Neutrophil (primary cell): ENCODE data around the gene PNLIPRP1.

ENCODE experiments used
- H3K27ac ChIP-seq: fragments of 200-600 bp; sonication (generic); 2 replicates; pipeline ENCODE4 v1.5.1; 2016; ENCODE audit warnings: mild to moderate bottlenecking, moderate library complexity
- H3K27me3 ChIP-seq: fragments of 200-600 bp; sonication (generic); 2 replicates; pipeline ENCODE4 v1.6.0; 2016; ENCODE audit warnings: mild to moderate bottlenecking
- H3K36me3 ChIP-seq: fragments of 200-600 bp; sonication (generic); 2 replicates; pipeline ENCODE4 v1.5.1; 2017
- H3K4me1 ChIP-seq, 2 experiments: fragments of 200-600 bp in 1 of 2; sonication (generic) in 1 of 2; 1 replicate in 1 of 2; 2 replicates in 1 of 2; pipeline versions ENCODE4 v1.5.1 to v1.6.1; 2013 to 2016; ENCODE audit warnings: low read depth in 1 of 2, low read length in 1 of 2, mild to moderate bottlenecking in 1 of 2, moderate library complexity in 1 of 2; ENCODE audit not compliant: control insufficient read depth in 1 of 2, insufficient read depth in 1 of 2
- H3K4me3 ChIP-seq, 2 experiments: fragments of 200-600 bp in 1 of 2; sonication (generic) in 1 of 2; 1 replicate in 1 of 2; 2 replicates in 1 of 2; pipeline ENCODE4 v1.5.1; 2013 to 2016; ENCODE audit warnings: low read depth in 1 of 2, low read length in 1 of 2, mild to moderate bottlenecking in 1 of 2, moderate library complexity in 1 of 2
- H3K9me3 ChIP-seq: fragments of 200-600 bp; sonication (generic); 2 replicates; pipeline ENCODE4 v1.5.1; 2016
- CTCF ChIP-seq: fragments of 200-600 bp; sonication (generic); IDR thresholded peaks from 2 replicates; pipeline ENCODE4 v1.5.1; 2016; ENCODE audit warnings: antibody characterized with exemption

The PNLIPRP1 gene

GRCh38 chr10:116632596-116633215, 41.9 kb downstream of the PNLIPRP1 start:
- Histone ChIP-seq H3K9me3 (no peaks in the 10 kb centered on the region), H3K4me3 (no peak overlapping the region), H3K27me3 (peaks cover 23% of the 10 kb centered on the region), H3K4me1 (no peaks in the 10 kb centered on the region), H3K27ac (no peak overlapping the region), H3K36me3 (no peaks in the 10 kb centered on the region)
- no peak for TF ChIP-seq CTCF

- H3K27me3 ChIP-seq, result peaks cover 18% of the 10 kb centered on the region
- no peaks in the 10 kb centered on the region for H3K4me1 ChIP-seq
- TF ChIP-seq CTCF, result no peak
- H3K27ac ChIP-seq, result no peak overlapping the region
- H3K9me3 ChIP-seq, result no peaks in the 10 kb centered on the region
- H3K4me3 ChIP-seq, result no peak overlapping the region
- no peaks in the 10 kb centered on the region for H3K36me3 ChIP-seq
Observed at GRCh38 chr10:116633216-116633600, 42.4 kb downstream of the PNLIPRP1 start.

GRCh38 chr10:116634126-116634975, 43.6 kb downstream of the PNLIPRP1 start:
- Histone ChIP-seq H3K4me1 (no peaks in the 10 kb centered on the region), H3K27me3 (peaks cover 8% of the 10 kb centered on the region), H3K36me3 (no peaks in the 10 kb centered on the region)

GRCh38 chr10:116636385-116636784, 45.6 kb downstream of the PNLIPRP1 start:
- no peaks in the 10 kb centered on the region for H3K4me1 ChIP-seq
- no peaks in the 10 kb centered on the region for H3K9me3 ChIP-seq
- no peaks in the 10 kb centered on the region for H3K36me3 ChIP-seq
- no peaks in the 10 kb centered on the region for H3K27me3 ChIP-seq
- no peak overlapping the region for H3K27ac ChIP-seq
- no peak overlapping the region for H3K4me3 ChIP-seq
- no peak for TF ChIP-seq CTCF

More at GRCh38 chr10:116634126-116634975, 43.6 kb downstream of the PNLIPRP1 start:
- H3K4me3 ChIP-seq, result no peak overlapping the region
- no peak overlapping the region for H3K27ac ChIP-seq
- no peaks in the 10 kb centered on the region for H3K9me3 ChIP-seq
- TF ChIP-seq CTCF, result no peak

- Histone ChIP-seq H3K36me3 (no peaks in the 10 kb centered on the region), H3K27ac (no peak overlapping the region), H3K4me3 (no peak overlapping the region), H3K4me1 (no peaks in the 10 kb centered on the region), H3K27me3 (no peaks in the 10 kb centered on the region), H3K9me3 (no peaks in the 10 kb centered on the region)
- TF ChIP-seq CTCF, result no peak
Observed at GRCh38 chr10:116636976-116637375, 46.2 kb downstream of the PNLIPRP1 start.
